ENCODE measurements around the gene HOXD10. TPM values are rescaled to one million over a fixed set of nuclear protein-coding genes. Genes with fewer than 3 reads are reported as not detected.

The HOXD10 gene
- total RNA-seq, 1 donor from 2014 or later: 7.8 TPM

- peak in 1 of 2 donors; percentile 48 for DNase-seq (ENCODE audit: low read depth in 2 of 2)
Observed at GRCh38 chr2:176133389-176133788, 16.8 kb downstream of the HOXD10 start.

DNA sequence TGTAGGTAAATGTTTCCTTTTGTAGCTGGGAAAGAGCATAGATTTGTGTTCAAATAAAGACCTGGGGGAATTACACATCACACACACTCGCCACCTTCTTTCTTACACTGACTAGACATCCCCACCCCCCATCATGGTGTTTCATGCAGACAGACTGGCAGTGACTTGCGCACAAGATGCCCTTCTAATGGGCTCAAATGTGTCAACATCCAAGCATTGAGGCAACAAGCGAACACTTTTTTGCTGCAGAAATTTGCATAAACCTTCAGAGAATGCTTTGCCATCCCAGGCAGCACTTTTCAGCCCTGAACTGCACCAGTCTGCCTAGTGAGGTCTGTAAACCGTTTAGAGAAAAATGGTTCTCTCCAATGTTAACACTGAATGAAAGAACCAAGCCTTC lies 17.5 kb downstream of the HOXD10 start:
- peak in 1 of 2 donors; percentile 28 for DNase-seq (ENCODE audit: low read depth in 2 of 2)

- DNase-seq (ENCODE audit: low read depth in 2 of 2): peak in 1 of 2 donors; percentile 69
Observed at GRCh38 chr2:176135035-176135440, 18.5 kb downstream of the HOXD10 start.

GRCh38 chr2:176136374-176137251 lies 20.0 kb downstream of the HOXD10 start:
- peak in 1 of 2 donors; percentile 87 for DNase-seq (ENCODE audit: low read depth in 2 of 2)

- peak in 1 of 2 donors; percentile 19 for DNase-seq (ENCODE audit: low read depth in 2 of 2)
Observed at GRCh38 chr2:176137252-176137580, 20.6 kb downstream of the HOXD10 start.

DNA sequence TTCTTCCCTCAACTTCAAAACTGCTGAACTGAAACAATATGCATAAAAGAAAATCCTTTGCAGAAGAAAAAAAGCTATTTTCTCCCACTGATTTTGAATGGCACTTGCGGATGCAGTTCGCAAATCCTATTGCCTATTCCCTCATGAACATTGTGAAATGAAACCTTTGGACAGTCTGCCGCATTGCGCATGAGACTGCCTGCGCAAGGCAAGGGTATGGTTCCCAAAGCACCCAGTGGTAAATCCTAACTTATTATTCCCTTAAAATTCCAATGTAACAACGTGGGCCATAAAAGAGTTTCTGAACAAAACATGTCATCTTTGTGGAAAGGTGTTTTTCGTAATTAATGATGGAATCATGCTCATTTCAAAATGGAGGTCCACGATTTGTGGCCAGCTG lies 21.3 kb downstream of the HOXD10 start:
- peak in 1 of 2 donors; percentile 45 for DNase-seq (ENCODE audit: low read depth in 2 of 2)

DNA sequence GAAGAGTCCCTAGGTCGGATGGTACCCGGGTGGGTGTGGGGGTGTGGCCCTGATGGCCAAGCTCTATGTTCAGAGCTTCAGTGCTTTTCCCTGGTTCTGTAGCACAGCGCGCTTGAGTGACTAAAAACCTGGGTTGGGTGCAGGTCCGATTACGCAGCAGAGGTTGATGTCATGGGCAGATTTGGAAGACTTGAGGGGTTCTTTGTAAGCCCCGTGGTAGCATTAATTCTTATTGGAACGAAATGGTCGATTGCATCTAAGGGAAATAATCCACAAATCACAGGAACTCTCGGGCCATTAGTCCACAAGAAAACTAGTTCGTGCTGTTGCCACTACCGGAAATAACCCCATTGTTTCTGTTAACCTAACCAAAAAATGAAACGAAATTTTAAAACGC lies 21.9 kb downstream of the HOXD10 start:
- peak in 1 of 2 donors; percentile 69 for DNase-seq (ENCODE audit: low read depth in 2 of 2)

DNA sequence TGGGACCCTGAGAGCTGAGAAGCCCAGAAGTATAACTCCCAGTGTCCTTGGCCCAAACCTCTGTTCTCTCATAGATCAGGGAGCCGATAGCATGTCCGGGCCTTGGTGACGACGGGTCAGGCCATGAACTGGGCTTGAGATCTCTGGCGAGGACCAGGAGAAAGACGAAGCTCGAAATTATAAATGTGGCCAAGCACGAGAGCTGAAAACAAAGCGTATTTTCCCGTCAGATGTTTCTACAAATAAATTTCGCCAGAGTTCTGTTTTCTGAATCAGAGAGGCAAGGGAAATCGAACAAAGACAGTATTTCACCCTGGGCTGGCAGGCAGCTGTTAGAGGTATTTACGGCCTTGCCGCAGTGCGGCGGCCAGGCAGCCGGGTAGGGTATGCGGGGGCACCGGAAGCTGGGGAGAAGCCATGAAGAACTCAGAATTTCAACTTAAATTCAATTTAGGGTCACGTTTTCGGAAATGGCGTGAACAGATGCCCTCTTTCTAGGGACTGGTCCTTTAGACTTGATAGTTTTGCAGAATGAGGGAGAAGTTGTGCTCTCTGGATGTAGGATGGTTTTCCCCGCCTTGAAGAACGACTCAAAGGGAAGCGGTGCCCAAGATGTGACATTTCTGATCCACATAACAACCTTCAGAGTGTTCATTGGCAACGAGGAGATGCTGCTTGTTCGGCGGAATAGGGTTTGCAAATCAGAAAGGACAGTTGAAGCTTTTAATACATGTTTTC lies 22.5 kb downstream of the HOXD10 start:
- peak in 1 of 2 donors; percentile 60 for DNase-seq (ENCODE audit: low read depth in 2 of 2)

DNA sequence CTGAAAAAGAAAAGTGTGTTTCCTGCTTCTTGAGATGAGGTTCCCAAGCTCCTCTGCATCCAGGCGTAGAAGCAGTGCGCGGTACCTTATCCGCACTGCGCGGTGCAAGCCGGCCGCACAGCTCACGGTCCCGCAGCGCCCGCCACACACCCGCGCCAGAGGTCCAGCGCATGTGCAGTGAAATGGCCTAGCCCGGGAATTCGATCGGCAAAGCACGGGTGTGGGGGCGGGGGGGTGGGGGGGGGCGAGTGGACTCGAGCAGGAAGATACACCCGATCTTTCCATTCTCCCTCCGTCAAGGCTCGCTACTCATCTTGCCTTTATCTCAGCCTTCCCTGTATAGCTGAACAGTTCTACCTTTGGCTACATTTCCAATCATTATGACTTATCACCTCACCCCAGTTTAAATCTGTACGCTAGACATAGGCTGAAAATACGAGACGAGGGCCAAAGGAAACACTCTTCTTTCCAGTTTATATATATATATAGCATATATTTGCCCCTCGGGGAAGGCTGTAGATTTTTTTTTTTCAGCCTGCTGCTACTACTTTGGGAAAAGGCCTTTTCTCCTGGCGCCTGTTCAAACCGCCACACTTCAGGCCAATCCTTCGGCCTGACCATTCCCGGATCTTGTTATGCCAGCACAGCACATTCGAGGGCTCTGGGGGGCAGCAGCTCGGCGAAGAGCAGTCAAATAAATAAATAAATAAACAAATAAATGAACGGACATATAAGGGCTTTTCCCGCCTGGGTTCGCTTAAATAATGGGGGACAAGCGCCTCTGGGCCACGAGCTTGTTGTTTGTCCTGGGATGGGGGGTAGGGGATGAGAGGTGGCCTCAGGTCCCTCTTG lies 23.3 kb downstream of the HOXD10 start:
- DNase-seq (ENCODE audit: low read depth in 2 of 2): peak in 1 of 2 donors; percentile 65

- DNase-seq (ENCODE audit: low read depth in 2 of 2): peak in 1 of 2 donors; percentile 87
Observed at GRCh38 chr2:176140513-176141317, 24.1 kb downstream of the HOXD10 start.

DNA sequence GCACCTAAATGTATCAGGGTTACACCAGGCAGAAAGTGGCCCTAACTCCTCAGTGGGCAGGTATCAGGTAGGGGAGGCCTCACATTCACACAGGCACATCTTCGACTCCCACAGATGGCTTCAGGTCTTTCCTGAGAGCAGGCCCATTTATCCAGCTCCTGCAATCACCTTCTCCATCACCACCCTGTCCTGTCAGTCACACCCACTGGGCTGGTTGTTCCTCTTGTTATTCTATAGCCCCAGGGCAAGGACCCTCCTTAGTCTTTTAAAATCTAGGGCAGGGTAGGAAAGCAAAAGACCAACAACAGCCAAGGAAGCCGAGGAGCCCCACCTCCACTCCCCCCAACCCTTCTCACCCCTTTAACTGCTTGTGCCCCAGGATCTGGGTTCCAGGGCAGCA lies 25.7 kb downstream of the HOXD10 start:
- no peak for DNase-seq (ENCODE audit: low read depth in 2 of 2)

- DNase-seq (ENCODE audit: low read depth in 2 of 2): no peak
Observed at GRCh38 chr2:176145085-176145969, 28.7 kb downstream of the HOXD10 start.

GRCh38 chr2:176146101-176146500 lies 29.5 kb downstream of the HOXD10 start:
- no peak for DNase-seq (ENCODE audit: low read depth in 2 of 2)

- no peak for DNase-seq (ENCODE audit: low read depth in 2 of 2)
Observed at GRCh38 chr2:176146645-176147044, 30.1 kb downstream of the HOXD10 start.

- no peak for DNase-seq (ENCODE audit: low read depth in 2 of 2)
Observed at GRCh38 chr2:176147210-176147799, 30.7 kb downstream of the HOXD10 start.

DNA sequence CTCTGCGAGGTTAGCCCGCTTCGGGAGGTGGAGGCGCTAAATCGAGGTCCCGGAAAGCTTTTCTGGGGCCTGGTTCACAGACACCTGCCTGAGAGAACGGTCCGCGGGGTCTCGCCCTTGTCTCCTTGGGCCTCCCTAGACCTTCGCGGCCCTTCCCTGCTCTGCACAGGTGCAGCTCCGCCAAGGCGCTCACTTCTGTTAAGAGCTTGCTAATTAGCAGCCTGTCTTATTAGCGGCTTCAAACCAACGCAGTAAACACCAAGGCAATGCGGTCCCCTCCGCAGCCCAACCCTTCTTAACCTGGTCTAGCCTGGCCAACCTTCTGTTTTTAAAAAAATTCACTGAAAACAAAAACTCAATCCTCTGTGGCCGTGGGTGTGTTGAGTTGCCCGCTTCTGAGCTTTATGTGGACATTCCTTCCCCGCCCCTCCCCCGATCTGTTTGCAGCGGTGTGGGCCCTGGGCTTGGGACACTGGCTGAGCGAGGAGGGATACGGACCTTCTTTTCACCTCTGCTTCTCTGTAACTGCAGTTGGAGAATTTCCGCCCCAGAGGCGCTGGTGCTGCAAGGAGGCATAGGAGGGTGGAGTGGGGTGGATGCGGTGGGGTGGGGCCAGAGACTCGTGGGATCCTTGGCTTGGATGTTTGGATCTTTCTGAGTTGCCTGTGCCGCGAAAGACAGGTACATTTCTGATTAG lies 31.4 kb downstream of the HOXD10 start:
- DNase-seq (ENCODE audit: low read depth in 2 of 2): no peak

DNA sequence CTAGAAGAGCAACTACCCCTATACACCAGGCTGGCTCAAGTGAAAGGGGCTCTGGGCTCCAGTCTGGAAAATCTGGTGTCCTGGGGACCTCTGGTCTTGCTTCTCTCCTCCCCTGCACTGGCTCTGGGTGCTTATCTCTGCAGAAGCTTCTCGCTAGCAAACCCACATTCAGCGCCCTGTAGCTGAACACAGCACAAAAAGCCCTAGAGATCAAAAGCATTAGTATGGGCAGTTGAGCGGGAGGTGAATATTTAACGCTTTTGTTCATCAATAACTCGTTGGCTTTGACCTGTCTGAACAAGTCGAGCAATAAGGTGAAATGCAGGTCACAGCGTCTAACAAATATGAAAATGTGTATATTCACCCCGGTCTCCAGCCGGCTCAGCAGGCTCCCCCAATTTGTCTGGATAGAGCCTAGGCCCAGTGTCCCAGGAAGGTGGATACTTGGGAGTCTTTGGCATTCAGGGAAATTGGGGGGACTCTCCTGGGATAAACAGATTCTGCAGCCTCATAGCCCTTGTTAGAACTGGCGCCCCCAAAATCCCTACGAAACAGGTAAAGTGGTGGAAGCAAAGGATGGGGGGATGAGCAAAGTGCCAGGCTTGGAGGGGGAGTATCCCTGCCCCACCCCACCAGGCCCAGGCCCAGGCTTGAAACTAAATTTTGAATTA lies 32.3 kb downstream of the HOXD10 start:
- DNase-seq (ENCODE audit: low read depth in 2 of 2): no peak

- no peak for DNase-seq (ENCODE audit: low read depth in 2 of 2)
Observed at GRCh38 chr2:176149481-176149938, 32.9 kb downstream of the HOXD10 start.
